HL-60 (cell line): ENCODE measurements around the gene BAG3.

Experiments used
- DNase-seq, 2 experiments: peaks; one replicate each; pipeline ENCODE4 v3.0.0-alpha.2; 2010 to 2020; ENCODE audit warnings: low read depth in 1 of 2, low spot score in 1 of 2
- H3K27ac ChIP-seq: fragments of 250-450 bp; sonication (Bioruptor Pico); replicated peaks from 2 replicates; pipeline ENCODE4 v1.5.1; 2020; ENCODE audit warnings: mild to moderate bottlenecking, moderate library complexity
- H3K27me3 ChIP-seq: fragments of 250-450 bp; sonication (Bioruptor Pico); 2 replicates; pipeline ENCODE4 v1.5.1; 2021; ENCODE audit warnings: mild to moderate bottlenecking, moderate library complexity; ENCODE audit not compliant: insufficient read depth, poor library complexity, severe bottlenecking
- H3K4me3 ChIP-seq: replicated peaks from 2 replicates; pipeline ENCODE4 v1.5.1; 2011; ENCODE audit warnings: mild to moderate bottlenecking, control low read depth, low read length; ENCODE audit not compliant: insufficient read depth
- GABPA ChIP-seq: IDR thresholded peaks from 2 replicates; pipeline ENCODE4 v1.6.1; 2012; ENCODE audit warnings: low read depth
- POLR2AphosphoS5 ChIP-seq: IDR thresholded peaks from 2 replicates; pipeline ENCODE4 v1.6.1; 2012; ENCODE audit warnings: low read depth
- REST ChIP-seq: IDR thresholded peaks from 2 replicates; pipeline ENCODE4 v1.6.1; 2012; ENCODE audit warnings: low read depth; ENCODE audit not compliant: insufficient replicate concordance
- SPI1 ChIP-seq: IDR thresholded peaks from 2 replicates; pipeline ENCODE4 v1.6.1; 2012; ENCODE audit warnings: low read depth, mild to moderate bottlenecking, borderline replicate concordance
- TF ChIP-seq, protein P1 (sequence below): IDR thresholded peaks from one replicate; pipeline ENCODE4 v1.5.1; 2011; ENCODE audit warnings: low read length, control low read depth, inconsistent platforms; ENCODE audit not compliant: insufficient read depth

Gene BAG3

DNA sequence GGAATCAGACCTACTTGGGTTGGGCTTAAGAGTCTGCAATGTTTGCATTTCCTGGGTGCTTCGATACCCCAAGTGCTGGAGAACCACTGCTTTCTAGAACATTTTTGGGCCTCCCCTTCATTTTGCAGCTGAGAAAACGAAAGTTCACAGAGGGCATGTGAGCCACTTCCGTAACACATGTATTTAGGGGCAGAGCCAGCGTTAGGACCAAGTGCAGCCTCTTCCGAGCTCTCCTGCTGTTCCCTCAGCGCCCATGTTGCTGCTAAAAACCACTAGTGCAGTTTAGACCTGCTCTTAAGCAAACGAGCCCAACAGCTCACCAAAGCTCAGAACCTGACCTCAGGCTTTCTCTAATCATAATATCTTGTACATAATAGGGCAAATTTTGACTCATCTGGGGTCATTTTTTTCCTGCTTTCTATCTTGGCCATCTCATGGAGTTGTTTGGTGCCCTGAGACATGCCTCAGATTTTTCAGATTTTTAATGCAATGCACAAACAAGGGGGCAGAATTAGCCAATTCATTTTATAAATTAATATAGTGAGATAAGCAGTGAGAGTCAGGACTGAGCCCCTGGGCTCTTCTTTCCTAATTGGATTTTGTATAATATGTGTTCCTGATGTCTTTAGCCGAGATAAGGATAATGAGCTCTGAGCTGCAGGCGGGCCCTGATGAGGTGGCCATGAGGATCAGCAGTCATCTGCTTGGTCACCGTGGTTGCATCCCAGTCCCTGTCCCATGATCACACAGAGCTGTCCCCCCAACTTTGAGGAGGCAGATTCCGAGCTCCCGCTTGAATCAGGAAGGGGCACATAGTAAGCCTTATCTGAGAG lies 12.9 kb downstream of the BAG3 start:
- H3K4me3 ChIP-seq: no peak overlapping the region
- no peak for DNase-seq
- no peaks in the 10 kb centered on the region for H3K27me3 ChIP-seq
- no peak overlapping the region for H3K27ac ChIP-seq
- TF ChIP-seq GABPA: no peak
- no peak for TF ChIP-seq SPI1
- no peak for TF ChIP-seq REST
- no peak for TF ChIP-seq POLR2AphosphoS5
- TF ChIP-seq, protein P1, sequence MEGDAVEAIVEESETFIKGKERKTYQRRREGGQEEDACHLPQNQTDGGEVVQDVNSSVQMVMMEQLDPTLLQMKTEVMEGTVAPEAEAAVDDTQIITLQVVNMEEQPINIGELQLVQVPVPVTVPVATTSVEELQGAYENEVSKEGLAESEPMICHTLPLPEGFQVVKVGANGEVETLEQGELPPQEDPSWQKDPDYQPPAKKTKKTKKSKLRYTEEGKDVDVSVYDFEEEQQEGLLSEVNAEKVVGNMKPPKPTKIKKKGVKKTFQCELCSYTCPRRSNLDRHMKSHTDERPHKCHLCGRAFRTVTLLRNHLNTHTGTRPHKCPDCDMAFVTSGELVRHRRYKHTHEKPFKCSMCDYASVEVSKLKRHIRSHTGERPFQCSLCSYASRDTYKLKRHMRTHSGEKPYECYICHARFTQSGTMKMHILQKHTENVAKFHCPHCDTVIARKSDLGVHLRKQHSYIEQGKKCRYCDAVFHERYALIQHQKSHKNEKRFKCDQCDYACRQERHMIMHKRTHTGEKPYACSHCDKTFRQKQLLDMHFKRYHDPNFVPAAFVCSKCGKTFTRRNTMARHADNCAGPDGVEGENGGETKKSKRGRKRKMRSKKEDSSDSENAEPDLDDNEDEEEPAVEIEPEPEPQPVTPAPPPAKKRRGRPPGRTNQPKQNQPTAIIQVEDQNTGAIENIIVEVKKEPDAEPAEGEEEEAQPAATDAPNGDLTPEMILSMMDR: no peak

DNA sequence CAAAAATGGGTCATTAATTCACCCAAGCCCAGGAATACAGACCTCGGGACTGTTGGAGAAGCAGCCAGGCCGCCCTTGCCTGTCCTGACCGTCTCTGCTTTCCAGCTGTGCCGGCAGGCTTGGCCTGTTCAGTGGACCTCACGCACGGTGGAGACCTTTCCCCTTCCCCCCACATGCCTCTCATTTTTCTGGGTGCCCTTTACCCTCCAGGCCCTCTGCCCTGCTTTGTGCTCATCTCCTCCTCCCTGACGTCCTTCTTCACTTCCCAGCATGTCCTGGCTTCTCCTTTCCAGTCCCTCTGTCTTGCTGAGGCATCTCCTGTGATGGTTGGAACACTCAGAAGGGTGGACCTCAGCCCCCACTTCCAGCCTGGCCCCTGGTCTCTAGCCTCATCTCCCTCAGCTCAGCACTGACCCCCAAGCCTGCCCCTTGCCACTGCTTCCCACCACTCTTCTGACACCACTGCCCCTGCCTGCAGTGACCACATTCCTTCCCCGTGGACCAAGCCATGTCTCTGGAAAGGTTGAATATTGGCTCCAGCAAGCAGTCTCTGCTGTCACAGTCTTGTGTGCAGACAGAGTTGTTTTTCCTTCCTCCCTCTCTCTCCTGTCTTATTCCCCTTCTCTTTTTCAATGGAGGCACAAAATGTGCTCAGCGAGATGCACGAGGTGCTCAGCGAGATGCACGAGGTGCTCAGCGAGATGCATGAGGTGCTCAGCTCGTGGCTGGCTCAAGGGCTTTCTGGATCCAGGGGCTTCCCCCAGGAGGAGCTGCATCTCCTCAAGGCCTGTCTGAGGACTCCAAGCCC lies 14.9 kb downstream of the BAG3 start:
- TF ChIP-seq GABPA (no peak), REST (no peak), POLR2AphosphoS5 (no peak), SPI1 (no peak)
- TF ChIP-seq, protein P1: no peak
- Histone ChIP-seq H3K27me3 (no peaks in the 10 kb centered on the region), H3K27ac (no peak overlapping the region), H3K4me3 (no peak overlapping the region)
- DNase-seq: no peak

- no peak for DNase-seq
- no peak for TF ChIP-seq SPI1
- TF ChIP-seq, protein P1: no peak
- no peak for TF ChIP-seq POLR2AphosphoS5
- TF ChIP-seq GABPA: no peak
- no peak for TF ChIP-seq REST
- no peaks in the 10 kb centered on the region for H3K27me3 ChIP-seq
- H3K4me3 ChIP-seq: no peak overlapping the region
- H3K27ac ChIP-seq: no peak overlapping the region
Measured at GRCh38 chr10:119666709-119667004, 15.5 kb downstream of the BAG3 start.
